Measurements from ENCODE around the gene TMEM9B.
"Not testable (repeated sequence)": the region's sequence is repeated elsewhere in the genome, so short reads cannot be mapped to it uniquely, and the experiment has no call there.

Gene TMEM9B

GRCh38 chr11:8964324-8965320 lies at the start of gene TMEM9B:
Gene TMEM9B, minus strand, starts transcription at chr11:8964442. Its CDS starts 129 bp downstream, at chr11:8964313.
- peak; percentile 71 to 73 for DNase-seq (ENCODE audit: low read depth in 2 of 2)

GRCh38 chr11:9013373-9013772 lies 49.1 kb upstream of the TMEM9B start:
- no peak for DNase-seq (ENCODE audit: low read depth in 2 of 2)

DNA sequence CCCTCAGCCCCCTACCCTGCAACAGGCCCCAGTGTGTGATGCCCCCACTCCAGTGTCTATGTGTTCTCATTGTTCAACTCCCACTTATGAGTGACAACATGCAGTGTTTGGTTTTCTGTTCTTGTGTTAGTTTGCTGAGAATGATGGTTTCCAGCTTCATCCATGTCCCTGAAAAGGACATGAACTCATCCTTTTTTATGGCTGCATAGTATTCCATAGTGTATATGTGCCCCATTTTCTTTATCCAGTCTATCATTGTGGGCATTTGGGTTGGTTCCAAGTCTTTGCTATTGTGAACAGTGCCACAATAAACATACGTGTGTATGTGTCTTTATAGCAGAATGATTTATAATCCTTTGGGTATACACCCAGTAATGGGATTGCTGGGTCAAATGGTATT lies 45.3 kb upstream of the TMEM9B start:
- not testable (repeated sequence) for DNase-seq (ENCODE audit: low read depth in 2 of 2)

DNA sequence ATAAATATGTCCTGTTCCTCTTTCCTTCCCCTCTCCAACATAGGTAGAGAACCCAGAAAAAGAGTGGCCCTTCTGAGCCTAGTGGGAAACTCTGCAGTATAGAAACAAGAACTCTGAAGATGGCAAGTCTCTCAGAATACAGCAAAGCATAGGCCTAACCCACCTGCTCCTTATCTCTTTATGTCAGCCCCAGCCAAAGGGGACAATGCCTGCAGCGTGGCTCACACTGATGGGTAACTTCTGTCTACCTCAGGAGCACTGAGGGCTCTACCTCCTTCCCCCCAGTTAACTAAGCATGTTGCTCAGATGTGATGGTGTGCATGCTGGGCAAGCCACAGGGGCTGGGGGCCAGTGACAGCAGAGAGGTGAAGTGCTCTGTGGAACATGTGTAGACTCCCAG lies 44.4 kb upstream of the TMEM9B start:
- DNase-seq (ENCODE audit: low read depth in 2 of 2), result no peak

DNA sequence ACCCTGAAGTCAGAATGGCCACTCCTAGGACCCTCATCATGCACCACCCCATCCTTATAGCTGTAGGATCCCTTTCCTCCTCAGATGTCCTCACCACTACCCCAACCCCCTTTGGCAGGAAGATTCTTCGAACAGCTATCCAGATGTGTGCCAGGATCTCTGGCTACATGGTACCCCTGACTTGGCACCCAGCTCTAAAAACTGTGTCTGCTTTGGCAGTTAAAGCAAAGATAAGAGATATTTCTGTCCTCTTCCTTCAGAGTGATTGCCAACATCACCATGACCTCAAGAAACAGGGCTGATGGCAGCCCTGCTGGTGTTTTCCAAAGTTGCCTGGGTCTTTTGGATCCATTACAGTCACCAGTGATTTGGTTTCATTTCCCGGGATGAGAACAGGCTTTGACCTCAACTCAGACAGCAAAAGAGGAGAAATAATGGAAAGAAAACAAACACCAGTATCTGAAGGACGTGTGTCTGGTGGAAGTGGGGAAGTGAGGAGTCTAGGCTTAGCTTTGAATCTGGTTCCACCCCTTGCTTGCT lies 43.8 kb upstream of the TMEM9B start:
- DNase-seq (ENCODE audit: low read depth in 2 of 2), result no peak

DNA sequence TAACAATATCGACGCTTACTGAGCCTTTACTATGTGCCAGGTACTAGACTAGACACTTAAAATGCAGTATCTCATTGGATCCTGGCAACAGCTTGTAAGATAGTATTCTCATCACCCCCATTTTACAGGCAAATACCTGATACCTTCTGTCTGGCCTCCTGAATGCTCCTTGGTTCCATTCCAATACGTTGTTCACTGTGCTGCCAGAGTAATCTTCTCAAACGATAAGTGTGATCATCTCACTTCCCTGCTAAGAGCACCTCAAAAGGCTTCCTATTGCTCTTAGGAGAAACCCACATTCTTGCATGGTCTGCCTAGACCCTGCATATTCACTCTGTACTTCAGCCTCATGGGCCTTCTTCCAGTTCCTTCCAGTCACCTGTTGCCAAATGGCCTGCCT lies 40.8 kb upstream of the TMEM9B start:
- no peak for DNase-seq (ENCODE audit: low read depth in 2 of 2)

GRCh38 chr11:9004183-9004926 lies 40.1 kb upstream of the TMEM9B start:
- DNase-seq (ENCODE audit: low read depth in 2 of 2), result no peak

GRCh38 chr11:9003573-9004182 lies 39.4 kb upstream of the TMEM9B start, which contains the start of gene NRIP3:
Gene NRIP3, minus strand, starts transcription at chr11:9004001. Its CDS starts 66 bp downstream, at chr11:9003935.
- peak in 1 of 2 donors; percentile 57 for DNase-seq (ENCODE audit: low read depth in 2 of 2)

DNA sequence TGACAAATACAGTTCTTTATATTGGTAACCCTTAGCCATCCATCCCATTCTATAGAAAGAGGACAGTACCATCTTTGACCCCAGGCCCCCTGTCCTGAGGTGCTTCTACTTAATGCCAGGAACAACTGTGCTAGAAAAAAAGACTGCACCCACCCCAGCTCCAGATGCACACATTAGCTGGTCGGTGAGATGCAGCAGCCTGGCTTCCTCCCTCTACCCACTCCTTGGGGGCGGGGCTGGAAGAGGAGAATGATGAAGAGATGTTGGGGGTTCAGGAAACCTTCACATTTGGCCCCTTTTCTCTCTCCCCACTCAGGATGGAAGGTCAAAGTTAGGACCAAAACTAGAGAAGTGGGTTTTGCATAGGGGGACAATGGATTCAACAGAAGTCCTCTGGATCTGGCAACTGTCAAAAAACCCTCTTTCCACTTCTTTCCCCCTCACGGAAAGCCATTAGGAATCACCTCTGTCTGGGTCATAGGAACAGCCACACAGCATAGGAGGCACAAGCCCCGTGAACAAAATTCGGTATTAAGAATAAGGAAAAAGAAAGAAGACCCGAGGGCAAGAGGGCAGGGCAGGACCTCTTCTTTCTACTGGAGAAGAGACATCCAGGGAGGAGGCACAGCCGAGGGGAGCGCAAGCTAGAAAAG lies 38.8 kb upstream of the TMEM9B start:
- no peak for DNase-seq (ENCODE audit: low read depth in 2 of 2)

DNA sequence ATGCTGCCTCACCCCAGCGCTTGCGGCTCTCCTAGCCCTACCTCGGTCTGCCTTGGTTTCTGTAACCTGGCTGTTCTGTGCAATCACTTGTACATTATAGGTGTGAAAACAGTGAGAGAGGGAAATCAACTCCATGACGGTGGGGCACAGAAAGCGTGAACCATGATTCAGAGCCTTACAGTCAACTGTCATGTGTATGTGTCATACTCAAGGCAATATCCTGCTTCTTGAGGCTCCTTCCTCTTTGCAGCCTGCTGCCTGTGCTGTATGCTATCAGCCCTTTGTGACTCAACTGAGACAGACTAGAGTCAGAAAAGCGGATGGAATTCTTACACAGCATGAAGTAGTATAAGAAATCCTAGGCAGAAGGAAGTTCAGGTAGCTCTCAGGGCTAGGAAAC lies 37.5 kb upstream of the TMEM9B start:
- DNase-seq (ENCODE audit: low read depth in 2 of 2), result peak; percentile 41 to 55

DNA sequence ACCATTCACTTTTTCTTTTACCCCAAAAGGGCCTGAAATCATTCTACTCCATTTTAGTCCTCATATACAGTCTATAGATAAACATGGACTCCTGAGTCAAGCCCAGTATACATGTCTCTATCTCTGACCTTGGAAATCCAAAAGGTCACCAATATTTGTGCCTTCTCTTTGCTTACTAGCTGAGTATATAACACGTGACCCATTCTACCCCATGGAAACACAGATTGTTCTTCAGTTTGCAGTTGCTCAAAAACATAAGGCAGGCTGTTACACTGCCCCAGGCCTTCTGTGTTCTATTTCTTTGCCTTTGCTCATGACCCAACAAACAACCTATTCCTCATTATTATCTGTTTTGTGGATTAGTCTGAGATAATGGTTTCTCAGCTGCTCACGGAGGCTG lies 33.8 kb upstream of the TMEM9B start:
- DNase-seq (ENCODE audit: low read depth in 2 of 2), result no peak

DNA sequence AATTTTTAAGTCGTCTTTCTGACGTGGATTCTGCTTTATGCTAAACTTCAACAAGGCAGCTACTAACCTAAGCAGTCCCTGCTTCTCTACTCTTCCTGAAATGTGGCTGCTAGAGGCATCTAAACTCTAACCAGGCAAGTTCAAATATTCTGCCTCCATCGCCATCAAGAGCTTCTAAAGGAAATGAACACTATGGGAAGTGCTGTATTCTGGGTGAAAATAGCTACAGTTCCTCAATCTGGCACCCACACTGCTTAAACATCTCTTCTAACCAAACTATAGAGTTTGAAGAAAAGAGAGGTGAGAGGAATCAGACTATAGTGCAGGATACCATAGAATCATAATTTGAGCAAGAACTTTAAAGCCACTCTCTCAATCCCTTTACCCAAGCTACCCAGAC lies 33.2 kb upstream of the TMEM9B start:
- no peak for DNase-seq (ENCODE audit: low read depth in 2 of 2)

GRCh38 chr11:8989453-8989852 lies 25.2 kb upstream of the TMEM9B start:
- no peak for DNase-seq (ENCODE audit: low read depth in 2 of 2)

DNA sequence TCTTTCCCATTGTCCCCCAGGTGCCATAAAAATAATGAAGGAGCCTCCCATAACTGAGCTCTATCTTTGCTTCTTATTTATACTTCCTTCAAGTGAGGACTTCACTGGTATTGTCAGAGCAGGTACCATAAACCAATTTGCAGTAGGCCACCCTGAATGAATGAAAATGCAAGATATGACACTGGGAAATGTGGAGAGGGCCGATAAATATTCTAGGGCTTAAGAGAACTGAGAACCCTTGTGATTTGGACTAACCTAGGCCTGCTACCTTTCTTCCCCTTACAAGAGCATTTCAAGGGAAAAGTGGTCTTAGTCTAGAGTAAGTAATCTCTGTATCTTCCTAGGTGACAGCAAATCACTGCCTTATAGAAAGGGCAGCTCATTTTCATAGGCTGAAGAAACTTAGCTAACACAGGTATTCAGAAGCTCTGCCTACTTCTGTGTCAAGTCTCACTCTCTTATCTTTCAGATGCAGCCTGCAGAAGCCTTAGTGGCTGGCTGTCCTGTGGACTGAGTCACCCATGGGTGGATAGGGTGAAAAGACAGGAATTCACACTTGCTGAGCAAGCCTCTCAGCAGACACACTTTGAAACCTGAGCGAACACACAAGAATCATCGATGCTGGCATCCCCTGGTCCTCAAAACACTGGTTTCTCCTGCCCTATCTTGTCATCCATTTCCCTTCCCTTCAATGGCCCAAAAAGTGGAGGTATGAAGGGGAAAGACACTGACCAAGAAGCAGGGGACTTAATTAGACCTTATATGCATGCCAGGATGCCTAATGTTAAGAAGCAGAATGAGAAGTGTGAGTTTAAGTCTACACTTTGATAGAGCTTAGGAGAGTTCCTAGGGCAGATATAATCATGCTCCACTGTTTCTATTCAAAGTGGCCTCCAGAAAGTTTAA lies 24.3 kb upstream of the TMEM9B start:
- DNase-seq (ENCODE audit: low read depth in 2 of 2), result no peak

DNA sequence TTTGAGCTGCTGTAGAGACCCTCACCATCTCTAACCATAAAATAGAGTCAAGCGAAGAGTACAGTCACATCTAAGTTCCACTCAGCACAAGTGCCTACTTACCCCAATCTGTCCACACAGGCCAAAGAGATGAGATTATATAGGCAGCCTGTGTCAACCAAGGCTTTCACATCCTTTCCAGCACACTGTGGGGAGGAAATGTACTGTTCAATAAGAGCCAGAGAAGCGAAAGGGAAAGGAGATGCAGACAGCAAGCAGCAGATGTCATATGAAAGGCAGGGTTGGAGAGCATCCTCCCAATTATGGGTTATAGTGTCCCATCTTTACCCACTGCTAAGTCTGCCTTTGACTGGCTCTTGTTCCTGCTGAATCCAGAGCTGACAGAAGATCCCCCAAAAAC lies 23.2 kb upstream of the TMEM9B start:
- no peak for DNase-seq (ENCODE audit: low read depth in 2 of 2)

DNA sequence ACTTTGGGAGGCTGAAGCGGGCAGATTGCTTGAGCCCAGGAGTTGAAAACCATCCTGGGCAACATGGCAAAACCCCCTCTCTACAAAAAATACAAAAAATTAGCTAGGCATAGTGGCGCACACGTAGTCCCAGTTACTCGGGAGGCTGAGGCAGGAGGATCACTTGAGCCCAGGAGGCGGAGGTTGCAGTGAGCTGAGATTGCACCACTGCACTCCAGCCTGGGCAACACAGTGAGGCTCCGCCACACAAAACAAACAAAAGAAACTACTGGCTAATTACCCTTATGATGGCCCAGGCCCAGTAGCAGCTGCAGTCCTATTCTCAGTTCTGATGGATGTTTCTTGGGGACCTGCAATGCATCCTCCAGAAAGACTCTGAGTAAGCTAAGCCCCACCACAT lies 22.5 kb upstream of the TMEM9B start:
- not testable (repeated sequence) for DNase-seq (ENCODE audit: low read depth in 2 of 2)

- DNase-seq (ENCODE audit: low read depth in 2 of 2), result no peak
Measured at GRCh38 chr11:8985462-8985861, 21.2 kb upstream of the TMEM9B start.

- DNase-seq (ENCODE audit: low read depth in 2 of 2), result no peak
Measured at GRCh38 chr11:8983552-8983951, 19.3 kb upstream of the TMEM9B start.

DNA sequence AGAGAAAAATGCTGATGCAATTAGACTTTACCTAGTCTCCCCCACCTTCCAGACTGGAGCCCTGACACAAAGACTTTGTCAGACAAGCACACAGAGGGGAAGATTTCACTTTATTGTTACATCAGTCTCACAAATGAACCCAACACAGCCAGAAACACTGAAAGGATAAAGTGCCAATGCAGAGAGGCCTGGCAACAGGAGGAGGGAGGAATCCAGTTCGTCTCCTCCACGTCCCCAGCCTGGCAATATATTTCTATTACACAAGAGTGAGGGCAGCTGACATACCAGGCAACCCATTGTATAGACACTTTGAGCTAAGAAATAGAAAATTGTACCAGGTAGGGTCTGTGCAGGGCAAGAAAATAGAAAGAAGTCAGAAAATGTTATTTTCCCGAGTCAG lies 16.2 kb upstream of the TMEM9B start:
- no peak for DNase-seq (ENCODE audit: low read depth in 2 of 2)

GRCh38 chr11:8979365-8979764 lies 15.1 kb upstream of the TMEM9B start:
- not testable (repeated sequence) for DNase-seq (ENCODE audit: low read depth in 2 of 2)

Measured in stimulated activated CD4-positive, alpha-beta T cell treated with anti-CD3 and anti-CD28 coated beads, Interleukin-15, amount 100 ng/mL, for 48 hours (primary cell).